ENCODE data around the gene E2F4. TPM values are rescaled to one million over a fixed set of nuclear protein-coding genes. Genes with fewer than 3 reads are reported as not detected.

The E2F4 gene
- total and polyA plus RNA-seq, 2 of the 13 experiments (the other 11 are each of a cell fraction or from before 2014, with no cell fraction given) = 84.8 to 91.2 TPM

- TF ChIP-seq, protein P1, sequence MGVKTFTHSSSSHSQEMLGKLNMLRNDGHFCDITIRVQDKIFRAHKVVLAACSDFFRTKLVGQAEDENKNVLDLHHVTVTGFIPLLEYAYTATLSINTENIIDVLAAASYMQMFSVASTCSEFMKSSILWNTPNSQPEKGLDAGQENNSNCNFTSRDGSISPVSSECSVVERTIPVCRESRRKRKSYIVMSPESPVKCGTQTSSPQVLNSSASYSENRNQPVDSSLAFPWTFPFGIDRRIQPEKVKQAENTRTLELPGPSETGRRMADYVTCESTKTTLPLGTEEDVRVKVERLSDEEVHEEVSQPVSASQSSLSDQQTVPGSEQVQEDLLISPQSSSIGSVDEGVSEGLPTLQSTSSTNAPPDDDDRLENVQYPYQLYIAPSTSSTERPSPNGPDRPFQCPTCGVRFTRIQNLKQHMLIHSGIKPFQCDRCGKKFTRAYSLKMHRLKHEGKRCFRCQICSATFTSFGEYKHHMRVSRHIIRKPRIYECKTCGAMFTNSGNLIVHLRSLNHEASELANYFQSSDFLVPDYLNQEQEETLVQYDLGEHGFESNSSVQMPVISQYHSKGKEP (CRISPR knock-in tag; IDR thresholded peaks at IDR 0.05) = no peak
- TF ChIP-seq ARNT (IDR thresholded peaks at IDR 0.05) (no peak), CHCHD3 (CRISPR knock-in tag; IDR thresholded peaks at IDR 0.05) (no peak), ZNF224 (CRISPR knock-in tag; IDR thresholded peaks at IDR 0.05) (no peak), CENPT (CRISPR knock-in tag; IDR thresholded peaks at IDR 0.05; ENCODE audit: low read depth) (no peak), ZFP36L2 (CRISPR knock-in tag; IDR thresholded peaks at IDR 0.05) (no peak), CREBL2 (CRISPR knock-in tag; IDR thresholded peaks at IDR 0.05; ENCODE audit: borderline replicate concordance) (no peak), ZNF792 (CRISPR knock-in tag; IDR thresholded peaks at IDR 0.05) (0 out of 2 replicates have a peak, but pooled peaks have one; percentile 0), IKZF4 (CRISPR knock-in tag; IDR thresholded peaks at IDR 0.05; ENCODE audit: borderline replicate concordance, low read depth, not compliant biosample characterization) (no peak), CHD4 (IDR thresholded peaks at IDR 0.05; ENCODE audit: borderline replicate concordance, low read length) (no peak), ZBTB4 (CRISPR knock-in tag; IDR thresholded peaks at IDR 0.05; ENCODE audit: borderline replicate concordance) (no peak), ISX (CRISPR knock-in tag; conservative IDR thresholded peaks at IDR 0.05) (no peak), ZNF468 (CRISPR knock-in tag; IDR thresholded peaks at IDR 0.05) (no peak)
- TF ChIP-seq, protein P2, sequence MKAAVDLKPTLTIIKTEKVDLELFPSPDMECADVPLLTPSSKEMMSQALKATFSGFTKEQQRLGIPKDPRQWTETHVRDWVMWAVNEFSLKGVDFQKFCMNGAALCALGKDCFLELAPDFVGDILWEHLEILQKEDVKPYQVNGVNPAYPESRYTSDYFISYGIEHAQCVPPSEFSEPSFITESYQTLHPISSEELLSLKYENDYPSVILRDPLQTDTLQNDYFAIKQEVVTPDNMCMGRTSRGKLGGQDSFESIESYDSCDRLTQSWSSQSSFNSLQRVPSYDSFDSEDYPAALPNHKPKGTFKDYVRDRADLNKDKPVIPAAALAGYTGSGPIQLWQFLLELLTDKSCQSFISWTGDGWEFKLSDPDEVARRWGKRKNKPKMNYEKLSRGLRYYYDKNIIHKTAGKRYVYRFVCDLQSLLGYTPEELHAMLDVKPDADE (CRISPR knock-in tag; IDR thresholded peaks at IDR 0.05) = no peak
- TF ChIP-seq, protein P3, sequence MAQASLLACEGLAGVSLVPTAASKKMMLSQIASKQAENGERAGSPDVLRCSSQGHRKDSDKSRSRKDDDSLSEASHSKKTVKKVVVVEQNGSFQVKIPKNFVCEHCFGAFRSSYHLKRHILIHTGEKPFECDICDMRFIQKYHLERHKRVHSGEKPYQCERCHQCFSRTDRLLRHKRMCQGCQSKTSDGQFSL (CRISPR knock-in tag; IDR thresholded peaks at IDR 0.05) = no peak
Measured at GRCh38 chr16:67246756-67247191, 54.8 kb downstream of the E2F4 start (continued).
